ENCODE results near the gene PGAP6. TPM values are rescaled to one million over a fixed set of nuclear protein-coding genes. Genes with fewer than 3 reads are reported as not detected.

Gene PGAP6
- total and polyA plus RNA-seq, 2 of the 13 experiments (the other 11 are each of a cell fraction or from before 2014, with no cell fraction given) = 52.7 to 136 TPM

GRCh38 chr16:426115-426905 is 44.5 kb upstream of the PGAP6 start (continued):
- TF ChIP-seq, protein P1, sequence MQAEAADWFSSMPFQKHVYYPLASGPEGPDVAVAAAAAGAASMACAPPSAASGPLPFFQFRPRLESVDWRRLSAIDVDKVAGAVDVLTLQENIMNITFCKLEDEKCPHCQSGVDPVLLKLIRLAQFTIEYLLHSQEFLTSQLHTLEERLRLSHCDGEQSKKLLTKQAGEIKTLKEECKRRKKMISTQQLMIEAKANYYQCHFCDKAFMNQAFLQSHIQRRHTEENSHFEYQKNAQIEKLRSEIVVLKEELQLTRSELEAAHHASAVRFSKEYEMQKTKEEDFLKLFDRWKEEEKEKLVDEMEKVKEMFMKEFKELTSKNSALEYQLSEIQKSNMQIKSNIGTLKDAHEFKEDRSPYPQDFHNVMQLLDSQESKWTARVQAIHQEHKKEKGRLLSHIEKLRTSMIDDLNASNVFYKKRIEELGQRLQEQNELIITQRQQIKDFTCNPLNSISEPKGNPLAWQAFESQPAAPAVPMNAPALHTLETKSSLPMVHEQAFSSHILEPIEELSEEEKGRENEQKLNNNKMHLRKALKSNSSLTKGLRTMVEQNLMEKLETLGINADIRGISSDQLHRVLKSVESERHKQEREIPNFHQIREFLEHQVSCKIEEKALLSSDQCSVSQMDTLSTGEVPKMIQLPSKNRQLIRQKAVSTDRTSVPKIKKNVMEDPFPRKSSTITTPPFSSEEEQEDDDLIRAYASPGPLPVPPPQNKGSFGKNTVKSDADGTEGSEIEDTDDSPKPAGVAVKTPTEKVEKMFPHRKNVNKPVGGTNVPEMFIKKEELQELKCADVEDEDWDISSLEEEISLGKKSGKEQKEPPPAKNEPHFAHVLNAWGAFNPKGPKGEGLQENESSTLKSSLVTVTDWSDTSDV (CRISPR knock-in tag; IDR thresholded peaks at IDR 0.05) = 0 out of 2 replicates have a peak, but pooled peaks have one; percentile 68
- TF ChIP-seq HNRNPLL (IDR thresholded peaks at IDR 0.05; ENCODE audit: low read depth, low read length, poor library complexity, severe bottlenecking) (peak; percentile 39), SMAD1 (CRISPR knock-in tag; IDR thresholded peaks at IDR 0.05; ENCODE audit: borderline replicate concordance, low read depth) (0 out of 2 replicates have a peak, but pooled peaks have one; percentile 34), HOXA3 (CRISPR knock-in tag; IDR thresholded peaks at IDR 0.05) (0 out of 2 replicates have a peak, but pooled peaks have one; percentile 17), ZNF614 (CRISPR knock-in tag; IDR thresholded peaks at IDR 0.05; ENCODE audit: borderline replicate concordance) (peak; percentile 12; the same call in 1 of the 2 replicates), KDM5B (CRISPR knock-in tag; IDR thresholded peaks at IDR 0.05; ENCODE audit: borderline replicate concordance) (0 out of 2 replicates have a peak, but pooled peaks have one; percentile 44), DDIT3 (CRISPR knock-in tag; IDR thresholded peaks at IDR 0.05) (no peak), GMEB2 (CRISPR knock-in tag; IDR thresholded peaks at IDR 0.05; ENCODE audit: low read depth) (no peak), ZC3H13 (CRISPR knock-in tag; IDR thresholded peaks at IDR 0.05) (0 out of 2 replicates have a peak, but pooled peaks have one; percentile 26), ZNF75D (CRISPR knock-in tag; IDR thresholded peaks at IDR 0.05; ENCODE audit: borderline replicate concordance) (no peak), CBFB (CRISPR knock-in tag; IDR thresholded peaks at IDR 0.05) (0 out of 2 replicates have a peak, but pooled peaks have one; percentile 22), SOX6 (IDR thresholded peaks at IDR 0.05) (no peak), SOX6 (CRISPR knock-in tag; IDR thresholded peaks at IDR 0.05) (0 out of 2 replicates have a peak, but pooled peaks have one; percentile 27), UBTF (CRISPR knock-in tag; IDR thresholded peaks at IDR 0.05) (peak; percentile 91), HNRNPK (IDR thresholded peaks at IDR 0.05; ENCODE audit: low read depth, low read length, poor library complexity, severe bottlenecking) (no peak), ZNF225 (CRISPR knock-in tag; IDR thresholded peaks at IDR 0.05) (0 out of 2 replicates have a peak, but pooled peaks have one; percentile 32)
